Measurements from ENCODE around the gene ABCB11. TPM values are rescaled to one million over a fixed set of nuclear protein-coding genes. Genes with fewer than 3 reads are reported as not detected.
"Not testable (repeated sequence)": the region's sequence is repeated elsewhere in the genome, so short reads cannot be mapped to it uniquely, and the experiment has no call there.

Gene ABCB11
- total RNA-seq, 1 donor from 2014 or later, result not detected

- no peak for TF ChIP-seq CTCF (conservative IDR thresholded peaks at IDR 0.05; ENCODE audit: low read depth, low read length)
- no peak overlapping the region for H3K4me3 ChIP-seq (ENCODE audit: low read depth, low read length)
- peak; percentile 36 for DNase-seq (ENCODE audit: low read depth)
Observed at GRCh38 chr2:168935810-168936581, 95.1 kb downstream of the ABCB11 start.

GRCh38 chr2:168934826-168935225 is 96.3 kb downstream of the ABCB11 start:
- TF ChIP-seq CTCF (conservative IDR thresholded peaks at IDR 0.05; ENCODE audit: low read depth, low read length), result no peak
- peak; percentile 49 for DNase-seq (ENCODE audit: low read depth)
- no peak overlapping the region for H3K4me3 ChIP-seq (ENCODE audit: low read depth, low read length)

GRCh38 chr2:168932174-168932573 is 99.0 kb downstream of the ABCB11 start:
- H3K4me3 ChIP-seq (ENCODE audit: low read depth, low read length), result not testable (repeated sequence)

GRCh38 chr2:168930242-168930641 is 100.9 kb downstream of the ABCB11 start:
- TF ChIP-seq CTCF (conservative IDR thresholded peaks at IDR 0.05; ENCODE audit: low read depth, low read length), result no peak
- H3K4me3 ChIP-seq (ENCODE audit: low read depth, low read length), result no peak overlapping the region
- DNase-seq (ENCODE audit: low read depth), result no peak

More at GRCh38 chr2:168932174-168932573, 99.0 kb downstream of the ABCB11 start:
- not testable (repeated sequence) for DNase-seq (ENCODE audit: low read depth)

- TF ChIP-seq CTCF (conservative IDR thresholded peaks at IDR 0.05; ENCODE audit: low read depth, low read length), result no peak
- DNase-seq (ENCODE audit: low read depth), result no peak
Observed at GRCh38 chr2:168929031-168929430, 102.1 kb downstream of the ABCB11 start.

GRCh38 chr2:168928113-168928831 is 102.9 kb downstream of the ABCB11 start:
- H3K4me3 ChIP-seq (ENCODE audit: low read depth, low read length), result no peak overlapping the region
- TF ChIP-seq CTCF (conservative IDR thresholded peaks at IDR 0.05; ENCODE audit: low read depth, low read length), result no peak
- DNase-seq (ENCODE audit: low read depth), result no peak

More at GRCh38 chr2:168929031-168929430, 102.1 kb downstream of the ABCB11 start:
- no peak overlapping the region for H3K4me3 ChIP-seq (ENCODE audit: low read depth, low read length)

GRCh38 chr2:168926621-168927386 is 104.3 kb downstream of the ABCB11 start:
- no peak for DNase-seq (ENCODE audit: low read depth)
- TF ChIP-seq CTCF (conservative IDR thresholded peaks at IDR 0.05; ENCODE audit: low read depth, low read length), result no peak
- no peak overlapping the region for H3K4me3 ChIP-seq (ENCODE audit: low read depth, low read length)

All from epithelial cell of proximal tubule (primary cell).